HFFc6 (cell line): ENCODE measurements around the gene TGFBR1. TPM values are rescaled to one million over a fixed set of nuclear protein-coding genes. Genes with fewer than 3 reads are reported as not detected.

ENCODE experiments used
- DNase-seq: peaks from one replicate; pipeline ENCODE4 v3.0.0-alpha.2; 2018
- H3K27ac Mint-ChIP-seq: 2 replicates; pipeline ENCODE4 v1.8.0; 2020; ENCODE audit warnings: mild to moderate bottlenecking, mixed read lengths
- H3K27me3 Mint-ChIP-seq: 2 replicates; pipeline ENCODE4 v1.8.0; 2021; ENCODE audit warnings: mild to moderate bottlenecking, moderate library complexity, mixed read lengths; ENCODE audit not compliant: insufficient read depth
- H3K36me3 Mint-ChIP-seq: 2 replicates; pipeline ENCODE4 v1.8.0; 2021; ENCODE audit warnings: low read depth, mixed read lengths
- H3K4me1 Mint-ChIP-seq: 2 replicates; pipeline ENCODE4 v1.8.0; 2020; ENCODE audit warnings: low read depth, mixed read lengths
- H3K4me3 Mint-ChIP-seq: 2 replicates; pipeline ENCODE4 v1.8.0; 2020; ENCODE audit warnings: mild to moderate bottlenecking, moderate library complexity, mixed read lengths
- H3K9me3 Mint-ChIP-seq: 2 replicates; pipeline ENCODE4 v1.8.0; 2020; ENCODE audit warnings: mild to moderate bottlenecking, mixed read lengths
- total RNA-seq, 6 experiments: library from RNA; stranded (reverse); fragmentation: NEBNext Ultra II Directional; extraction: Animal tissue kit (Norgen Biotek cat#: 25700); gene quantifications; 2 replicates in 1 of 6; 3 replicates in 5 of 6; pipeline ENCODE4 v1.2.3, GENCODE V29; 2021
- TF ChIP-seq, protein P1 (sequence below): fragments of 200-600 bp; sonication (generic); IDR thresholded peaks from 2 replicates; pipeline ENCODE4 v1.5.0; 2021; ENCODE audit warnings: antibody characterized with exemption, mild to moderate bottlenecking

TGFBR1 gene
- total RNA-seq, 6 experiments from 2014 or later = 28.8 to 39.1 (median 32.7) TPM

DNA sequence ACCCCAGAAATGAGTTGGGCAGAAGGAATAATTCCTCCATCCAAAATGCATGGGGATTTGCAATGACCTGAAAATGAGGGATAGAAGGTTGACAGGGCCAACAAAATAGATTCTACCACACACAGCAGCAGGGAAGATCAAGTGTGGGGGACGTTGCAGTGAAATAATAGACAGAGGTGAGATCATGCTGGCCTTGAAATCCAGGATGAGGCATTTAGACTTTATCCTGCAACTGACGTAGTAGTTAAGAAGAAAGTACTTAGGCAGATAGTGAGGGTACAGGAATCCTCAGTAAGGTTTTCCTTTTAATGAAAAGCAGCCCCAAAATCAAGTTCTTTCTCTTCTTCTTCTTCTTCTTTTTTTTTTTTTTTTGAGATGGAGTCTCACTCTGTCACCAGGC, 31.6 kb upstream of the TGFBR1 start:
- Mint-ChIP-seq H3K4me1 (peaks cover 45% of the 10 kb centered on the region), H3K36me3 (no peaks in the 10 kb centered on the region), H3K27me3 (no peaks in the 10 kb centered on the region; the same call in 1 of the 2 replicates), H3K4me3 (no peak overlapping the region), H3K9me3 (no peaks in the 10 kb centered on the region), H3K27ac (no peak overlapping the region)
- no peak for DNase-seq
- TF ChIP-seq, protein P1, sequence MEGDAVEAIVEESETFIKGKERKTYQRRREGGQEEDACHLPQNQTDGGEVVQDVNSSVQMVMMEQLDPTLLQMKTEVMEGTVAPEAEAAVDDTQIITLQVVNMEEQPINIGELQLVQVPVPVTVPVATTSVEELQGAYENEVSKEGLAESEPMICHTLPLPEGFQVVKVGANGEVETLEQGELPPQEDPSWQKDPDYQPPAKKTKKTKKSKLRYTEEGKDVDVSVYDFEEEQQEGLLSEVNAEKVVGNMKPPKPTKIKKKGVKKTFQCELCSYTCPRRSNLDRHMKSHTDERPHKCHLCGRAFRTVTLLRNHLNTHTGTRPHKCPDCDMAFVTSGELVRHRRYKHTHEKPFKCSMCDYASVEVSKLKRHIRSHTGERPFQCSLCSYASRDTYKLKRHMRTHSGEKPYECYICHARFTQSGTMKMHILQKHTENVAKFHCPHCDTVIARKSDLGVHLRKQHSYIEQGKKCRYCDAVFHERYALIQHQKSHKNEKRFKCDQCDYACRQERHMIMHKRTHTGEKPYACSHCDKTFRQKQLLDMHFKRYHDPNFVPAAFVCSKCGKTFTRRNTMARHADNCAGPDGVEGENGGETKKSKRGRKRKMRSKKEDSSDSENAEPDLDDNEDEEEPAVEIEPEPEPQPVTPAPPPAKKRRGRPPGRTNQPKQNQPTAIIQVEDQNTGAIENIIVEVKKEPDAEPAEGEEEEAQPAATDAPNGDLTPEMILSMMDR = no peak

DNA sequence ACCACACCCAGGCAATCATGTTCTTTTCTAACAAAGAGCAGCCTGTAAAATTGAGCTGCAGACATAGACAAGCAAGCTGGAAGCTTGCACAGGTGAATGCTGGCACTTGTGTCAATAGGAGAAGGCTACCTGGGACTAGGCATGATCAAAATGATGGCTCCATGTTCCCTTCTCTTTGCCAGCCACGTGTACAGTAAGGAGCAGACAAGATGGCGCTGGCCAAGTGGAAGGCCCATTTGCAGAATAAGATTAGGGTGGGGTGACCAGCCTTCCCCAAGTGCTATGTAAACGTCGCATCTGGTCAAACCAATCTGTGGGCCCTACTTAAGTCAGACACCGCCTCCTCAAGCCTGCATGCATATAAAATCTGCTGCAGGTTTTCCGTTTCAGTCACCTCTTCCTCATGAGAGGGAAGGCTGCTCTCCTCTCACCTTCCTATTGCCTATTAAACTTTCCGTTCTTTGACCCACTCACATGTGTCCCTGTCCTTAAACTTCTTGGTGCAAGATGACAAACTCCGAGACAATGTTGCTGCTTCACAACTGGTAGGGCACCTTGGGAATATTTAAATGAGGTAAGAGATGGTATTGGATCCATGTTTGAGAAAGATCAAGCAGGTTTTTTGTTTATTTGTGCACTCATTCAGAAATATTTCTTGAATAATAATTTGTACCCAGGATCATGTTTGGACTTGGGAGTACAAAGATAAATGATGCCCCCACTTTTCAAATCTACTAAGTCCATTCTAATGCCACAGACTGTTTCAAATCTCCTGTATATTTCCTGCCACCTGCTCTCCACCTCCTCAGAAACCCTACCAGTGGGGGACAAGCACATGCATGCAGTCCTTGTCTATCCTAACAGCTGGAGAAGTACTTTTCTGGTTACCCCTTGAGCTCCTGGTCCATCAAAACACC, 30.7 kb upstream of the TGFBR1 start:
- H3K9me3 Mint-ChIP-seq = no peaks in the 10 kb centered on the region
- no peak overlapping the region for H3K4me3 Mint-ChIP-seq
- peaks cover 5% of the 10 kb centered on the region; the same call in 1 of the 2 replicates for H3K27me3 Mint-ChIP-seq
- peak overlapping the region; percentile 86; the same call in 1 of the 2 replicates for H3K27ac Mint-ChIP-seq
- TF ChIP-seq, protein P1 = no peak
- no peaks in the 10 kb centered on the region for H3K36me3 Mint-ChIP-seq
- DNase-seq = no peak
- H3K4me1 Mint-ChIP-seq = peaks cover 45% of the 10 kb centered on the region

DNA sequence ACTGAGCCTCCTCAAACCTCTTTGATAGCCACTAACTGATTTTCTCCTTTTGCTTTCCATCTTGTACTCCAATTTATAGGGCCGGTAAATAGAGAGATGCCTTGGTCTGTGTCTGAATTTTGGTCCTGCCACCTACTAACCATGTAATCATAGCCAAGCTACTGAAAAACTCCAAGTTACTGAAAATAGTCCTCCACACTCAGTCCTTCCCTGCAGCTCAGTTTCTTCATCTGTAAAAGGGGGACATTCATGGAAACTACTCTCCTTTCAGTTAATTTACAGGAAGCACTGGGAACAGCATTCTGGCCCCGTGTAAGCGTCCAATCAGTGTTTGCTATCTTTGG, 30.0 kb upstream of the TGFBR1 start:
- TF ChIP-seq, protein P1 = no peak
- Mint-ChIP-seq H3K27ac (peak overlapping the region; percentile 86), H3K27me3 (peaks cover 9% of the 10 kb centered on the region; the same call in 1 of the 2 replicates), H3K4me3 (no peak overlapping the region; the same call in 1 of the 2 replicates), H3K4me1 (peaks cover 45% of the 10 kb centered on the region), H3K9me3 (no peaks in the 10 kb centered on the region), H3K36me3 (no peaks in the 10 kb centered on the region)
- DNase-seq = no peak

DNA sequence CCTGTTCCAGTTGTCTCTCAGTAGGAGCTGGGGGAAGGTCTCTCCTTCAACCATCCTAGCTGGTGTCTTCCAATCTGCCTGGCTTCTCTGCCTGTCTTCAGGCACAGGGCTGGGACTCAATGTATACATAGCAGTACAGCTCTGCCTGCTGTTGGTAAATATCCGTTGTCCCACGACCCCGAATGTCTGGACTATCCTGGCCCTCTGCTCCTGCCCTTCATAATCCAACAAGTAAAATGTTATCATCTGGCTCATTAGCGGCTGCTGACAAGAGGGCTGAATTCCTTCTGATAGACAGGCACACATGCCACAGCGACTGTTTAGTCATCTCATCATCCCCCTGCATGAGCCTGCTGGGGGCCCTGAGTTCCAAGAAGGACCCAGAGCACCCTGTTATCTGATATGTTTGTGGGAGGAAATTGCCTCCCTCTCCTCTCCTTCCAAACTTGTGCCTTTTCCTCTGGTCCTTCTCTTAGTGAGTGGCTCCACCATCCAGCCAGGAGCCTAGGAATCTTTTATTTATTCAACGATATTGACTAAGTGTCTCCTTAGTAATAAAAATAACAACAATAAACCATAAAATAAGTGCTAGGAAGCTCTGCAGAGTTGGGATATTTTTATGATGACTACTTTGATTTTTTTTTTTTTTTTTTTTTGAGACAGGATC, 29.5 kb upstream of the TGFBR1 start:
- DNase-seq = peak; percentile 77
- Mint-ChIP-seq H3K36me3 (no peaks in the 10 kb centered on the region), H3K9me3 (no peaks in the 10 kb centered on the region), H3K27ac (peak overlapping the region; percentile 86), H3K27me3 (peaks cover 12% of the 10 kb centered on the region; the same call in 1 of the 2 replicates), H3K4me3 (peak overlapping the region; percentile 40), H3K4me1 (peaks cover 41% of the 10 kb centered on the region)
- TF ChIP-seq, protein P1 = no peak

DNA sequence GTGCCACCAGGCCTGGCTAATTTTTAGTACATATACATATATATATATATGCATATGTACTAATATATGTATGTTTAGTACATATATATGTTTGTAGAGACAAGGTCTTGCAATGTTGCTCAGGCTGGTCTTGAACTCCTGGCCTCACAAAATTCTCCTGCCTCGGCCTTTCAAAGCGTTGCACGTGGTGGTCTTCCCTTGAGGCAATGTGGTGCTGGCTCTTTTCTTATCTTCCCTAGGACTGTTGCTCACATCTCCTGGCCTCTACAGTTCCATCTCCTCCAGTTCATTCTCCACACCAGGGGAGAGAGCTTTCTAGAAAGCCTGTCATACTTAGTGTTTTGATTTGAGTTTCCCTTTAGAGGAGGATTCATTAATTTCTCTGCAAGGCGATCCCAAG, 28.9 kb upstream of the TGFBR1 start:
- H3K27ac Mint-ChIP-seq = no peak overlapping the region; the same call in 1 of the 2 replicates
- no peaks in the 10 kb centered on the region for H3K9me3 Mint-ChIP-seq
- no peak overlapping the region for H3K4me3 Mint-ChIP-seq
- H3K27me3 Mint-ChIP-seq = peaks cover 12% of the 10 kb centered on the region; the same call in 1 of the 2 replicates
- peaks cover 35% of the 10 kb centered on the region for H3K4me1 Mint-ChIP-seq
- DNase-seq = no peak
- TF ChIP-seq, protein P1 = no peak
- no peaks in the 10 kb centered on the region for H3K36me3 Mint-ChIP-seq
